Nasal cavity respiratory epithelium epithelial cell of viscerocranial mucosa (primary cell): ENCODE measurements around the gene ZNF556. TPM values are rescaled to one million over a fixed set of nuclear protein-coding genes. Genes with fewer than 3 reads are reported as not detected.

Experiments used
- total RNA-seq: library from RNA; depleted of rRNA; stranded (reverse); fragments of >200 nt; gene quantifications from 2 replicates; pipeline ENCODE4 v1.2.3, GENCODE V29; 2014

Gene ZNF556
- total RNA-seq: 0.34 and 0.71 TPM in 2 replicates

GRCh38 chr19:2867025-2867991, at the start of gene ZNF556:
TSS of gene ZNF556 (plus strand) at chr19:2867335. CDS start at chr19:2867422, 87 bp downstream.

GRCh38 chr19:2819540-2820111, 47.5 kb upstream of the ZNF556 start, which contains the start of gene ZNF554:
TSS of gene ZNF554 (plus strand) at chr19:2819868. CDS start at chr19:2820072, 204 bp downstream.

GRCh38 chr19:2840794-2841791, 26.0 kb upstream of the ZNF556 start, which contains the start of gene ZNF555:
TSS of gene ZNF555 (plus strand) at chr19:2841475. CDS start at chr19:2841573, 98 bp downstream.

GRCh38 chr19:2900296-2901252, 33.4 kb downstream of the ZNF556 start, which contains the start of gene ZNF57:
TSS of gene ZNF57 (plus strand) at chr19:2900928. CDS start at chr19:2901046, 118 bp downstream.

Other genes with a start within 250 kb of the ZNF556 start
- gene GNG7, start 164.6 kb upstream of the ZNF556 start, total RNA-seq: under 0.01 and 0.14 TPM in 2 replicates
- gene DIRAS1, start 146.0 kb upstream of the ZNF556 start, total RNA-seq: 0.34 and 0.71 TPM in 2 replicates
- gene SLC39A3, start 127.3 kb upstream of the ZNF556 start, total RNA-seq: 29.7 and 40.6 TPM in 2 replicates
- gene SGTA, start 84.1 kb upstream of the ZNF556 start, total RNA-seq: 30.1 and 41.6 TPM in 2 replicates
- 37.6 and 85.9 TPM in 2 replicates for gene THOP1, start 81.8 kb upstream of the ZNF556 start, total RNA-seq
- gene ZNF554, start 47.5 kb upstream of the ZNF556 start, total RNA-seq: 4.1 and 6.6 TPM in 2 replicates
- 7.2 and 8.8 TPM in 2 replicates for gene ZNF555, start 25.9 kb upstream of the ZNF556 start, total RNA-seq
- 15.4 and 16.1 TPM in 2 replicates for gene ZNF57, start 33.6 kb downstream of the ZNF556 start, total RNA-seq
- 10.3 and 12.3 TPM in 2 replicates for gene ZNF77, start 77.6 kb downstream of the ZNF556 start, total RNA-seq
- gene TLE6, start 110.2 kb downstream of the ZNF556 start, total RNA-seq: 0.28 TPM in 1 of 2 replicates, not detected in the other
- 0.34 and 3.9 TPM in 2 replicates for gene TLE2, start 161.9 kb downstream of the ZNF556 start, total RNA-seq
- gene TLE5, start 195.2 kb downstream of the ZNF556 start, total RNA-seq: 85.4 and 251 TPM in 2 replicates
- 44.8 and 62.5 TPM in 2 replicates for gene GNA11, start 227.0 kb downstream of the ZNF556 start, total RNA-seq